SKM-1 (cell line): ENCODE results near the gene FAM153A.
"Not testable (repeated sequence)": the region's sequence is repeated elsewhere in the genome, so short reads cannot be mapped to it uniquely, and the experiment has no call there.

Experiments
- DNase-seq: peaks from one replicate; lab custom pipeline; 2025; ENCODE audit not compliant: unreplicated experiment; lab: John Stamatoyannopoulos, UW

FAM153A gene

DNA sequence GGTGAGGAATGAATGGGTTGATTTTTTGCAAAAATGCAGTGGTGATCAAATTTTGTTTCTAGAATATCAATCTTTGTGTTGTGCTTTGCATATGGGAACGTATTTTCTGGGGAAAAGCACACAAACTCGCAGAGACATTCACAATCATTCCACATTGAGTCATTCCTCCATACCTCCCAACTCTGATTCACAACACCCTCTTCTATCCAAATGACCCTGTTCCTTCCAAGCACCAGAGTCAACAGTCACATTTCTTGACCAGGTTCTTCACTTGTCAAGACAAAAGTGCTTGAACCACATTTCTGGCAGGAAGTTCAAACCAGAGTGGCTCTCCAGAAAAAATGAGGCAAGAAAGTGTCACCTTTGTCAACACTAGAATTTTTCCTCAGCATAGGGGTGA is 35.3 kb downstream of the FAM153A start:
- DNase-seq, result not testable (repeated sequence)

- not testable (repeated sequence) for DNase-seq
Observed at GRCh38 chr5:177724858-177725257, 57.8 kb downstream of the FAM153A start.

DNA sequence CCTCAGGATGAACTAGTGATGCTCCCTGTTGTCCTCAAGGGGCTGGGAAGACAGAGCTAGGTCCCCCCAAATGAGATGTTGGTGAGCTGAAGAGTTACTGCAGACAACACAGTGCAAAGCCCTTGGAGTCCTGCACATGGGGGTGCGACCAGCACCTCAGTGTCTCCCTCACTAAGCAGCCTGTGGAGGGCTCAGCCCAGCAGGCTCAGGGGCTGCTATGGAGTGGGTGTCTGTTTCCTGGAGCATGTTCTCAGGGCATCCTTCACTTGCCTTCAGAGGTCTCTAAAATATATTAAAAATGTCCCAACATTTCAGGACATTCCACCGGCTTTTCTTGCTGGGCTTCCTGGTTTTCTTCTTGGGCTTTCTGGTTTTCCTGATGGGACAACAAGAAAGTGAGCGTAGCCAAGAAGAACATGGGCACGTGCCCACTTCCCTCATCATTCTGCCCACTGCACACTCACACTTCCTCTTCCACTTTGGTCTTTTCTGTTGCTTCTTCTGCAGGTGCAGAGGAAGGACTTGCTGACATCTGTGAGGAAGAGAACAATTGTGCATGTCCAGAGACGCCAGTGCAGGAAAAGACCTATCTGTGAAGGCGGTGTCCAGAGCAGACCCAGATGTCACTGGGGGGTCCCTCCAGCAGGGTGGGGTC is 58.7 kb downstream of the FAM153A start:
- not testable (repeated sequence) for DNase-seq

GRCh38 chr5:177722829-177723228 is 59.9 kb downstream of the FAM153A start:
- DNase-seq, result not testable (repeated sequence)

GRCh38 chr5:177719989-177720388 is 62.7 kb downstream of the FAM153A start:
- not testable (repeated sequence) for DNase-seq

- not testable (repeated sequence) for DNase-seq
Observed at GRCh38 chr5:177715423-177715822, 67.3 kb downstream of the FAM153A start.

GRCh38 chr5:177696100-177696499 is 86.6 kb downstream of the FAM153A start:
- DNase-seq, result not testable (repeated sequence)

GRCh38 chr5:177695356-177695930 is 87.3 kb downstream of the FAM153A start:
- DNase-seq, result not testable (repeated sequence)

DNA sequence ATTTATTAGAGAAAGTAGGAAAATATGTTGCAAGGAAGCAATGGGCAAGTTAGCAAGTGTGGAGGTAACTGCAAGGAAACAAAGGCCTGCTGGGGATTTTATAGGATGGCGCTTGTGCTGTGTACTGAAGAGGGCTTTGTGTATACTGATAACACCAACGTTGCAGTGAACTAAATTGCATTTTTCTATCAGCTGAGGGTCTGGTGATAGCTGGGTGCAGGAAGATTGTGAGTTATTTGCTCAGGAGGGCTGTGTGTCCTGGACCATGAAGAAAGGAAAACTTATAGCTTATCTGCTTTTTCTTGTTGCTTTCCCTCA is 88.2 kb downstream of the FAM153A start:
- not testable (repeated sequence) for DNase-seq

DNA sequence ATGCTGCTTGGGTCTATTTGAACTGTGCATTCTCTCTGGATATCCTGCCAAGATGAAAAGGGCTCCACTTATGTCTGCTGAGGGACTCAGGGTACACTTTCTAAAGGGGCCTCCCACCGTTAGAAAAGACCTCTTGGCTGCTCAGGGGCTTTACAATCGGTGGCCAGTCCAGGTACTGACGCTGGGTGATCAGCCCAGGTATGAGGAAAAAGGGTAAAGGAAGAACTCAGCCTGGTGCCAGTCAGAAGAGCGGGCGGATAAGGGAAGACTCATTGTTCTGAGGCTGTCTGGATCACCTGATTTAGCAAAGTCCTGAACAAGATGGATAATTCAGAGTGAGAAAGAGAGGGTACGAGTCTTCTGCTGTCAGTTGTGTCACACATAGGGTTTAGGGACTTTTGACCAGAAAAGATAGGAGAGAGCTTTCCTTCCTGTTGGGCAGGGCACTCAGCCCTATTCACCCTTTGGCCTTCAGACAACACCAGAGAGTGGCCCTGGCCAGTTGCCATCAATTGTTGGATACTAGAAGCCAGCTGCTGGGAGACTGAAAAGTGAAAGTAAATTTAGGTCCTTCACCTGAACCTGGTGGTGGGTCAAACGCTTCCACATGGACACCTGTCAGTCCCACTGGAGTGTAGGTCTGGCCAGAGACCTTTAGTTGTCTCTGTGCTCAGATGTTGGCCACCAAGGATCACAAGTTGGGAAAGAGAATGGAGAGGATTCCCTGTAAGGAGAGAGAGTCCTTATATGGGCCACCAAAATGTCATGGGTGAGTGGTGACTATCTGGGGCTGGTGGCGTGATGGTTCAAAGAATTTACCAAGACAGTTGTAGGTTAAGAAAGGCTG is 88.8 kb downstream of the FAM153A start:
- not testable (repeated sequence) for DNase-seq

GRCh38 chr5:177692969-177693368 is 89.7 kb downstream of the FAM153A start:
- DNase-seq, result not testable (repeated sequence)

DNA sequence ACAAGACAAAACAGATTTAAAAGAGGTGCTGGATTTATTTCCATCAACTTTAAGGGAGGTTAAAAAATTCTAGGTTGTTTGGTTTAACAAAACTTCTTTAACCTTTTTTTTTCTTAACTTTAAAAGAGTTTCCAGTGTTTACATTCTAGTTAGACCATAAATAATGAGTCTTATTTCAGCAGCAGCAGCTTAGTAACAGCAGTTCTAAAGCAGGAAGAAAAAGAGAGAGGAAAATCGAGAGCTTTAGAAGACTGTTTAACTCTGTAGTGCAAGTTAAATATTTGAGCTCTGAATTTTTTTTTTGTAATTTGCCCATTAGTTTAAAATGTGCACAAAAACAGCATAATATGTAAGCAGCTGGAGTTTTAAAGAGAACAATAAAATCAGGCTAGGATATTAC is 90.2 kb downstream of the FAM153A start:
- not testable (repeated sequence) for DNase-seq

GRCh38 chr5:177689011-177689610 is 93.6 kb downstream of the FAM153A start:
- not testable (repeated sequence) for DNase-seq

- DNase-seq, result not testable (repeated sequence)
Observed at GRCh38 chr5:177688091-177688490, 94.6 kb downstream of the FAM153A start.

DNA sequence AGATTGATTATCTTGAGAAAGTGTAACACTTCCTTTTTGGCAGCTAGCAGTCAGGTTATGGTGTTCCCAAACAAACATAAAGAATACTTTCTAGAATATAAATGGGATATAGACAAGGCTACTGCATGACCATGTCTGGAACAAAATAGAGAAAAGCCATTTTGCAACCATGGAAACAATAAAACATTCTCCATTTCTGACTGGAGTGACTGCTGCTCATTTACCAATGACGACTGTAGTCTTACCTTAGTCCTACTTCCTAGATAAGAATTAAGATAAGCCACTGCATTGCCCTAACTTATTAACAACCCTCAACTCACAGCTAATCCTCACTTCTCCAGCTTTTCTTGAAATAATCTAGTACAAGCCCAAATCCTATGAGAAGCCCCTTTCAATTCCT is 100.8 kb downstream of the FAM153A start:
- DNase-seq, result not testable (repeated sequence)
